Activated B cell treated with CpG ODN at 0.5 μM for 24 hours (primary cell): Measurements from ENCODE around the gene FLRT1. TPM values are rescaled to one million over a fixed set of nuclear protein-coding genes. Genes with fewer than 3 reads are reported as not detected.

Experiments used
- ATAC-seq: fragments of 200-7000 bp; cut with Tn5 transposase; one replicate; pipeline ENCODE4 v1.10.0; 2021; ENCODE audit warnings: low read depth, mild to moderate bottlenecking, moderate library complexity
- CTCF ChIA-PET: fragments of 350-600 bp; sonication (Branson Sonifier 250); formaldehyde crosslinking; loops from one replicate; lab custom pipeline; 2021; ENCODE audit warnings: antibody characterized with exemption; lab: Charles Lee
- POLR2A ChIA-PET: fragments of 350-600 bp; sonication (Branson Sonifier 250); formaldehyde crosslinking; loops from one replicate; lab custom pipeline; 2021; ENCODE audit warnings: antibody characterized with exemption; lab: Charles Lee
- DNase-seq: peaks from one replicate; pipeline ENCODE4 v3.0.0; 2022
- H3K27ac Mint-ChIP-seq: one replicate; pipeline ENCODE4 v1.8.0; 2020; ENCODE audit warnings: mixed read lengths
- H3K27me3 Mint-ChIP-seq: one replicate; pipeline ENCODE4 v1.8.0; 2021; ENCODE audit warnings: mixed read lengths
- H3K36me3 Mint-ChIP-seq: one replicate; pipeline ENCODE4 v1.8.0; 2021; ENCODE audit warnings: low read depth, mixed read lengths
- H3K4me1 Mint-ChIP-seq: one replicate; pipeline ENCODE4 v1.8.0; 2021; ENCODE audit warnings: mixed read lengths
- H3K4me3 Mint-ChIP-seq: one replicate; pipeline ENCODE4 v1.8.0; 2020; ENCODE audit warnings: mild to moderate bottlenecking, mixed read lengths
- H3K9me3 Mint-ChIP-seq: one replicate; pipeline ENCODE4 v1.8.0; 2020; ENCODE audit warnings: mixed read lengths
- intact Hi-C: fragments of 100-400 bp; cut with micrococcal nuclease; formaldehyde crosslinking; loops from one replicate; pipeline ENCODE4 v1.15.1; 2024
- total RNA-seq: library from RNA; stranded (reverse); gene quantifications from 2 replicates; pipeline ENCODE4 v1.2.3, GENCODE V29; 2022
- TF ChIP-seq, protein P1 (sequence below): fragments of 200-600 bp; IDR thresholded peaks from one replicate; pipeline ENCODE4 v1.8.0; 2022; ENCODE audit warnings: antibody characterized with exemption, mild to moderate bottlenecking

The FLRT1 gene
- total RNA-seq, 1 donor from 2014 or later = not detected

DNA sequence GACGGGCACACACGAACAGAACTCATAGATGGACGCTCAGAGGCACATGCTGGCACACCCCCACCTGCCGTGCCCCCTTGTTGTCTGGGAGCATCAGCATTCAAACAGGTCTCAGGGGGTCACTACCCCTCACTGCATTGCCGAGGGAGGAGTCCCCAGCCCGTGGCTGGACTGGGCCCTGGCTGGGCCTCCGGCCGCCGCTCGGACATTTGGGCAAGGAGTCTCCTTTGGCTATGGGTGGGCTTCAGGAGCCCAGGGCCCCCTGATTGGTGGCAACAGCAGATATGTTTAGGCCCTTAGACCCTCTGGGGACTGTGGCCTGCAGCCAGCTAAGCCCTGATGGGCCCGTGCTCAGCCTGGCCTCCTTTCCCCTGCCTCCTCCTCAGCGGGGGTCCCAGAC lies 41.9 kb downstream of the FLRT1 start:
- POLR2A ChIA-PET = no interaction called here
- no peaks in the 10 kb centered on the region for H3K27me3 Mint-ChIP-seq
- ATAC-seq = no peak
- H3K27ac Mint-ChIP-seq = no peak overlapping the region
- no peaks in the 10 kb centered on the region for H3K36me3 Mint-ChIP-seq
- TF ChIP-seq, protein P1, sequence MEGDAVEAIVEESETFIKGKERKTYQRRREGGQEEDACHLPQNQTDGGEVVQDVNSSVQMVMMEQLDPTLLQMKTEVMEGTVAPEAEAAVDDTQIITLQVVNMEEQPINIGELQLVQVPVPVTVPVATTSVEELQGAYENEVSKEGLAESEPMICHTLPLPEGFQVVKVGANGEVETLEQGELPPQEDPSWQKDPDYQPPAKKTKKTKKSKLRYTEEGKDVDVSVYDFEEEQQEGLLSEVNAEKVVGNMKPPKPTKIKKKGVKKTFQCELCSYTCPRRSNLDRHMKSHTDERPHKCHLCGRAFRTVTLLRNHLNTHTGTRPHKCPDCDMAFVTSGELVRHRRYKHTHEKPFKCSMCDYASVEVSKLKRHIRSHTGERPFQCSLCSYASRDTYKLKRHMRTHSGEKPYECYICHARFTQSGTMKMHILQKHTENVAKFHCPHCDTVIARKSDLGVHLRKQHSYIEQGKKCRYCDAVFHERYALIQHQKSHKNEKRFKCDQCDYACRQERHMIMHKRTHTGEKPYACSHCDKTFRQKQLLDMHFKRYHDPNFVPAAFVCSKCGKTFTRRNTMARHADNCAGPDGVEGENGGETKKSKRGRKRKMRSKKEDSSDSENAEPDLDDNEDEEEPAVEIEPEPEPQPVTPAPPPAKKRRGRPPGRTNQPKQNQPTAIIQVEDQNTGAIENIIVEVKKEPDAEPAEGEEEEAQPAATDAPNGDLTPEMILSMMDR = no peak
- no peak for DNase-seq
- H3K4me3 Mint-ChIP-seq = no peak overlapping the region
- intact Hi-C loops = no loop called here
- CTCF ChIA-PET = no interaction called here
- H3K4me1 Mint-ChIP-seq = no peaks in the 10 kb centered on the region
- no peaks in the 10 kb centered on the region for H3K9me3 Mint-ChIP-seq

DNA sequence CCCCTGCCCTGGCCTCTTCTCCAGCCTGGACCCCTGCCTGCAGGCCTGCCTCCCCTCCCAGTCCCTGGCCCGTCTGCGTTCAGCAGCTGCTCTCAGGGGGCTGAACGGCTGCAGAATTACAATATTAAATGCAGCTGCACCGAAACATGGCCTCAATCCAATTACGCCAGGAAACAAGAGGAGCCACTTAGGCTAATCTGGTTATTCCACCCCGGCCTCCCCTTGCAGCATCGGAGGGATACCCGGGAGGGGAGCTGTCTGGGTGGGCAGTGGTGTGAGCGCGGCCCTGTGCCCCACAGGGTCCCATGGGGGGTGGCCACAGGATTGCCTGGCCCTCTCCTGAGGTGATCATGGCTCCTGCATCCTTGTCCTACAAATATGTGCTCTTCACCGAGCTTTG lies 42.6 kb downstream of the FLRT1 start:
- no peaks in the 10 kb centered on the region for H3K9me3 Mint-ChIP-seq
- ChIA-PET CTCF (no interaction called here), POLR2A (no interaction called here)
- DNase-seq (no peak), ATAC-seq (no peak)
- H3K27ac Mint-ChIP-seq = no peak overlapping the region
- H3K4me1 Mint-ChIP-seq = no peaks in the 10 kb centered on the region
- H3K36me3 Mint-ChIP-seq = no peaks in the 10 kb centered on the region
- TF ChIP-seq, protein P1 = no peak
- no peak overlapping the region for H3K4me3 Mint-ChIP-seq
- intact Hi-C loops = no loop called here
- no peaks in the 10 kb centered on the region for H3K27me3 Mint-ChIP-seq

DNA sequence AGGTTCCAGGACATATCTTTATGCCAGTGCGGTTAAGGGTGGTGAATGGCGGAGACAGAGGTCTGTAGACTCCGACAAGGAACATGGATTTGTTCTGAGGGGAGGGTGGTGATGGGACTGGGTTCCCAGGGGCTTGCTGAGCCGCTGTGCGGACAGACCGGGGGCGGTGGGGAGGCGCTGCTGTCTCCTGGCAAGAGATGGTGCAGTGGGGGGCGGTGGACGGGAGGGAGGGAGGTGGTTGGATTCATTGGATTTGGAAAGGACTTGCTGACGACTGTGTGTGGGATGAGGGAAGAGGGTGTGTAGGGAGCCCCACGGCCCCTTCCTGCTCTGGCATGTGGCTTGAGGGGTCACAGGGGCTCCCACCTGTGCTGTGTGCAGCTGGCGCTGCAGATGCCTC lies 43.2 kb downstream of the FLRT1 start:
- no peak for DNase-seq

DNA sequence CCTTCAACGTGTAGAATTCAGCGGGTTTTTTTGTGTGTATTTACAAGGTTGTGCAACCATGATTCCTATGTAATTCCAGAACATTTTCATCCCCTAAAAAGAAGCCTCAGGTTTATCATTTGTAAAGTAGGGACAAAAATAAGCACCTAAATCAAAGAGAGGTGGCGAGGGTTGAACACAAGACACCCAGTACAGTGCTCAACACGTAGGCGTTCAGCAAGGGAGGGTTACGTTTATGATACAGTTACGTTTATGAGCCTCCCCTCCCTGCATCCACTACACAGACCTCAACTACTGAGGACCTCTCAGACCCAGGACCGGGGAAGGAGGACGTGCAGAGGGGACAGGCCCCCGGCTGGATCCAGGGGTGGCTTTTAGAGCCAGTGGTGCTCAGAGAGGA lies 44.7 kb downstream of the FLRT1 start:
- Mint-ChIP-seq H3K27ac (no peak overlapping the region), H3K4me3 (no peak overlapping the region), H3K4me1 (no peaks in the 10 kb centered on the region), H3K36me3 (no peaks in the 10 kb centered on the region), H3K9me3 (no peaks in the 10 kb centered on the region), H3K27me3 (no peaks in the 10 kb centered on the region)
- DNase-seq (no peak), ATAC-seq (no peak)
- TF ChIP-seq, protein P1 = no peak
- intact Hi-C loops = no loop called here
- ChIA-PET CTCF (no interaction called here), POLR2A (no interaction called here)

More for the DNA sequence above, 43.2 kb downstream of the FLRT1 start:
- Mint-ChIP-seq H3K36me3 (no peaks in the 10 kb centered on the region), H3K27me3 (no peaks in the 10 kb centered on the region), H3K4me1 (no peaks in the 10 kb centered on the region), H3K9me3 (no peaks in the 10 kb centered on the region), H3K4me3 (no peak overlapping the region), H3K27ac (no peak overlapping the region)
- TF ChIP-seq, protein P1 = no peak
- POLR2A ChIA-PET = no interaction called here
- intact Hi-C loops = no loop called here
- ATAC-seq = no peak
- CTCF ChIA-PET = no interaction called here

DNA sequence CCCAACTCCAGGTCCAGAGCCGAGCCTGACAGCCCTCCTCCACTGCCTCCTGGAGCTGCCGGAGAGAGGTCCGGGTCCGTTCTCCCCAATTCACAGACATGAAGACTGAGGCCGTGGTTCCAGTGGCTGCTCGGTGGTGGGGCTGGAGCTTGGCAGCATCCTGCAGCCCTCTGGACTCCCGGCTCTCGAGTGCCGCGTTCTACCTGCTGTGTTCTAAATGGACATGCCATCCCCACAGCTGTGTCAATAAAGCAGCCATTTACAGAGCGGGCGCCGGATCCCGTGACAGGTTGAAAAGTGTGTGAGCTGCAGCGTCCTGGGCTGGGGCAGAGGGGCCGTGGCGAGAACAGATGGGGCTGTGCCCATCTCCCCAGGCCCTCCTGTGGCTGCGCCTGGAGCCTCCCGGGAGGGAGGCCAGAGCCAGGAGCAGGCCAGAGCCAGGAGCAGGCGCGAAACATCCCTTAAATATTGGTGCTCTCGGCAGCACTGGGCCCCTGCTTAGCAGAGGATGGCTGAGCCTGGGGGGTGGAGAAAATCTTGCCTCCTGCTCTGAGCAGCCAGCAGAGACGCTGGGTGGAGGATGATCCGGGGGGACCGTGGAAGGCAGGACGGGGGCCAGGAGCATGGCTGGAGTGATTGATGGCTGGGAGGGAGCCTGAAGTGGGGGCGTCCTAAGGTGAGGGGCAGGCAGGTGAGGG lies 46.2 kb downstream of the FLRT1 start:
- no peak for DNase-seq
- H3K4me1 Mint-ChIP-seq = no peaks in the 10 kb centered on the region
- ChIA-PET POLR2A (no interaction called here), CTCF (no interaction called here)
- no peak for ATAC-seq
- no peaks in the 10 kb centered on the region for H3K36me3 Mint-ChIP-seq
- intact Hi-C loops = no loop called here
- no peak overlapping the region for H3K27ac Mint-ChIP-seq
- H3K9me3 Mint-ChIP-seq = no peaks in the 10 kb centered on the region
- H3K4me3 Mint-ChIP-seq = no peak overlapping the region
- H3K27me3 Mint-ChIP-seq = no peaks in the 10 kb centered on the region
- TF ChIP-seq, protein P1 = no peak
